ENCODE data around the gene CCDC126.

DNA sequence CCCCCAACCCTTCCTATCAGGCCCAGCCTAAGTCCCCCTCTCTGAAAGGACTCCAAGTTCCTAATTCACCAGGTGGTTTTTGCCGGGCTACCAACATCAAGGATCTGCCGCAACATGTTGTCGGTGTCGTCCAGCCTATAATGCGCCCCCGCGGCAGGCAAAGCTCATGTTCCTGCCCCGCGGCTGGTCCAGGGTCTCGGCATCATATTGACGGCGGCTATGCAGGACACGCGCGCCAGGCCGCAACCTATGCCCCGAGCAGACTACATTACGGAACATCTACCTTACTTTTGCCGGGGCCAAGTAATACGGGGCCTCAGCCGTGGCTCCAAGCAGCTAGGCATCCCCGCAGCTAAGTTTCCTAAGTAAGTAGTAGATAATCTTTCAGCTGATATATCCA, 58.3 kb downstream of the CCDC126 start:
- TF ChIP-seq, protein P1, sequence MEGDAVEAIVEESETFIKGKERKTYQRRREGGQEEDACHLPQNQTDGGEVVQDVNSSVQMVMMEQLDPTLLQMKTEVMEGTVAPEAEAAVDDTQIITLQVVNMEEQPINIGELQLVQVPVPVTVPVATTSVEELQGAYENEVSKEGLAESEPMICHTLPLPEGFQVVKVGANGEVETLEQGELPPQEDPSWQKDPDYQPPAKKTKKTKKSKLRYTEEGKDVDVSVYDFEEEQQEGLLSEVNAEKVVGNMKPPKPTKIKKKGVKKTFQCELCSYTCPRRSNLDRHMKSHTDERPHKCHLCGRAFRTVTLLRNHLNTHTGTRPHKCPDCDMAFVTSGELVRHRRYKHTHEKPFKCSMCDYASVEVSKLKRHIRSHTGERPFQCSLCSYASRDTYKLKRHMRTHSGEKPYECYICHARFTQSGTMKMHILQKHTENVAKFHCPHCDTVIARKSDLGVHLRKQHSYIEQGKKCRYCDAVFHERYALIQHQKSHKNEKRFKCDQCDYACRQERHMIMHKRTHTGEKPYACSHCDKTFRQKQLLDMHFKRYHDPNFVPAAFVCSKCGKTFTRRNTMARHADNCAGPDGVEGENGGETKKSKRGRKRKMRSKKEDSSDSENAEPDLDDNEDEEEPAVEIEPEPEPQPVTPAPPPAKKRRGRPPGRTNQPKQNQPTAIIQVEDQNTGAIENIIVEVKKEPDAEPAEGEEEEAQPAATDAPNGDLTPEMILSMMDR (conservative IDR thresholded peaks at IDR 0.05; ENCODE audit: low read depth in 2 of 2), result no peak
- no peak for TF ChIP-seq STAT1 (IDR thresholded peaks at IDR 0.05; ENCODE audit: unreplicated experiment)
- TF ChIP-seq, protein P2, sequence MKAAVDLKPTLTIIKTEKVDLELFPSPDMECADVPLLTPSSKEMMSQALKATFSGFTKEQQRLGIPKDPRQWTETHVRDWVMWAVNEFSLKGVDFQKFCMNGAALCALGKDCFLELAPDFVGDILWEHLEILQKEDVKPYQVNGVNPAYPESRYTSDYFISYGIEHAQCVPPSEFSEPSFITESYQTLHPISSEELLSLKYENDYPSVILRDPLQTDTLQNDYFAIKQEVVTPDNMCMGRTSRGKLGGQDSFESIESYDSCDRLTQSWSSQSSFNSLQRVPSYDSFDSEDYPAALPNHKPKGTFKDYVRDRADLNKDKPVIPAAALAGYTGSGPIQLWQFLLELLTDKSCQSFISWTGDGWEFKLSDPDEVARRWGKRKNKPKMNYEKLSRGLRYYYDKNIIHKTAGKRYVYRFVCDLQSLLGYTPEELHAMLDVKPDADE (IDR thresholded peaks at IDR 0.05), result no peak
- TF ChIP-seq, protein P3, sequence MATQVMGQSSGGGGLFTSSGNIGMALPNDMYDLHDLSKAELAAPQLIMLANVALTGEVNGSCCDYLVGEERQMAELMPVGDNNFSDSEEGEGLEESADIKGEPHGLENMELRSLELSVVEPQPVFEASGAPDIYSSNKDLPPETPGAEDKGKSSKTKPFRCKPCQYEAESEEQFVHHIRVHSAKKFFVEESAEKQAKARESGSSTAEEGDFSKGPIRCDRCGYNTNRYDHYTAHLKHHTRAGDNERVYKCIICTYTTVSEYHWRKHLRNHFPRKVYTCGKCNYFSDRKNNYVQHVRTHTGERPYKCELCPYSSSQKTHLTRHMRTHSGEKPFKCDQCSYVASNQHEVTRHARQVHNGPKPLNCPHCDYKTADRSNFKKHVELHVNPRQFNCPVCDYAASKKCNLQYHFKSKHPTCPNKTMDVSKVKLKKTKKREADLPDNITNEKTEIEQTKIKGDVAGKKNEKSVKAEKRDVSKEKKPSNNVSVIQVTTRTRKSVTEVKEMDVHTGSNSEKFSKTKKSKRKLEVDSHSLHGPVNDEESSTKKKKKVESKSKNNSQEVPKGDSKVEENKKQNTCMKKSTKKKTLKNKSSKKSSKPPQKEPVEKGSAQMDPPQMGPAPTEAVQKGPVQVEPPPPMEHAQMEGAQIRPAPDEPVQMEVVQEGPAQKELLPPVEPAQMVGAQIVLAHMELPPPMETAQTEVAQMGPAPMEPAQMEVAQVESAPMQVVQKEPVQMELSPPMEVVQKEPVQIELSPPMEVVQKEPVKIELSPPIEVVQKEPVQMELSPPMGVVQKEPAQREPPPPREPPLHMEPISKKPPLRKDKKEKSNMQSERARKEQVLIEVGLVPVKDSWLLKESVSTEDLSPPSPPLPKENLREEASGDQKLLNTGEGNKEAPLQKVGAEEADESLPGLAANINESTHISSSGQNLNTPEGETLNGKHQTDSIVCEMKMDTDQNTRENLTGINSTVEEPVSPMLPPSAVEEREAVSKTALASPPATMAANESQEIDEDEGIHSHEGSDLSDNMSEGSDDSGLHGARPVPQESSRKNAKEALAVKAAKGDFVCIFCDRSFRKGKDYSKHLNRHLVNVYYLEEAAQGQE (IDR thresholded peaks at IDR 0.05; ENCODE audit: unreplicated experiment), result no peak
- TF ChIP-seq EZH2 (IDR thresholded peaks at IDR 0.05; ENCODE audit: low read depth, unreplicated experiment), result no peak
- no peak for TF ChIP-seq EZH2phosphoT487 (IDR thresholded peaks at IDR 0.05; ENCODE audit: unreplicated experiment)
- no peak for TF ChIP-seq JUNB (IDR thresholded peaks at IDR 0.05; ENCODE audit: unreplicated experiment)
- no peak for TF ChIP-seq CREB1 (CRISPR knock-in tag; IDR thresholded peaks at IDR 0.05; ENCODE audit: low read depth)
- no peak for TF ChIP-seq POLR2AphosphoS5 (IDR thresholded peaks at IDR 0.05; ENCODE audit: low read depth)
- no peak for TF ChIP-seq NANOG (IDR thresholded peaks at IDR 0.05; ENCODE audit: borderline replicate concordance)
